Measurements from ENCODE around the gene ZNF581.

ZNF581 gene

DNA sequence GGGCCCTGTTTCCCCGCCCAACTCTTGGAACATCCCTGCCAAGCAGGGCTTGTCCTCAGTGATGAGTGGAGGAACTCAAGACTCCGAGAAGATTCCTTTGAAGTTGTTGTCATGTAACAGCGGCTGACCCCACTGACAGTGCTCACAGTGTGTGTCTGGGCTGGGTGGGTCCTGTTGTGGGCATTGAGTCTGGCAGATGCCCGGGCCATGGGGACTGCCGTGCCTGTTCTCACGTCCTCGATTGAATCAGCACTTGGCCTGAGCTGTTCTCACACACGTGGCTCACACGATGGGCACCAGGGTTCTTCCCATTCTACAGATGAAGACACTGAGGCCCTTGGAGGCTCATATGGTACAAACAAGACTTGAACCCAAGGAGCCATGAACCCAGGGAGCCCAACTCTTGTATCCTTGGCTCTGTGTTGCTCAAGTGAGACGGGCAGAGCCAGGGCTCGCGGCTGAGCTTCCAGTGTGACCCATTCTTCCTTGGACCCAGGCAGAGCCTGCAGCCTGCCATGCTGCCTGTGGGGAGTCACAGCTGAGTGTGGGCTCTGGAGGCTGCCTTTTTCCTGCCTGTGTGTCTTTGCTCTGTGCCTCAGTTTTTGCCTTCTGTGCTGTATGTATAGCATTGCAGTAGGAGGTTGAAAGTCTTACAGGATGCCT is 23.0 kb downstream of the ZNF581 start:
- no peak for DNase-seq (ENCODE audit: low spot score)

DNA sequence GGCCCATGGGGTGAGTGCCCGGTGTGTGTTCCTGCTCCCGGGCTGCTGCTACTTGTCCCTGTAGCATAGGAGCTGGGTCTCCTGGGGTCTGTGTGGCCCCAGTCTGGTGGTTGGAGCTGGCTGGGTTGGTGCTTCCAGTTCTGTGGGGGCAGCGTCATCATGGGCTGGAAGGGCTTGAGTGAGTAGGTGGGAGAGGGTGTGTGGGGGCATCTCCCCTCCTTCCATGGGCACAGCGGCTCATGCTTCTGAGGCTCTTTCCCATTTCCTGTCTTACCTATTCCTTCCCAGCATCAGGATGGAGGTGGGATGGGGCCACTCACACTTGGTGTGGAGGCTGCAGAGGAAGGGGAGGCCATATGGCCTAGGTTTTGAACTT is 23.5 kb downstream of the ZNF581 start:
- DNase-seq (ENCODE audit: low spot score) = no peak

DNA sequence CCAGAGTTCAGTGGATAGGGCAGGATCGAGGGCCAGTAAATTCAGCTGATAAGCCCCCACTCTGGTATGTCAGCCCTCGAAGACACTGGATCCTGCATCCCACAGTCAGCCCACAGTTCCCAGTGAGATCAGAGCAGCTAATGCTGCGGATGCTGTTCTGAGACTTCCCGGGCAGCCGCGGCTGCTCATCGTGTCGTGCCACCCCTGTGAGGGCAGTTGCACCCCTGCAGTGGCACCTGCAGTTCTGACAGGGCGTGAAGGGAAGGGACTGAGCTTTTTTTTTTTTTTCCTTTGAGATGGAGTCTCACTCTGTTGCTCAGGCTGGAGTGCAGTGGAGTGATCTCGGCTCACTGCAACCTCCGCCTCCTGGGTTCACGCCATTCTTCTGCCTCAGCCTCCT is 24.1 kb downstream of the ZNF581 start:
- no peak for DNase-seq (ENCODE audit: low spot score)

DNA sequence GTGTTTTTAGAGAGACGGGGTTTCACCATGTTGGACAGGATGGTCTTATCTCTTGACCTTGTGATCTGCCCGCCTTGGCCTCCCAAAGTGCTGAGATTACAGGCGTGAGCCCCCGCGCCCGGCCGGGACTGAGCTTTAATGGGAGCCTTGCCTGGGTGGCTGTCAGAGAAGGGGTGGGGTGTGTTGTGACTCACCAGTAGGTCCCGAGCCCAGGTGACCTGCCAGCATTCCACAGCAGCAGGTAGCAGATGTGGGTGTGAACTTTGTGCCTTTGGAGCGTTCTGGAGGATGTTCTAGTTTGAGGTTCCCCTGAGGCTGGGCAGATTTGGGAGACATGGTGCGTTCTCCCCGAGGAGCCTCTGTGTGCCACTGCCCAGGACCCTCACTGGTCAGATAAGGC is 24.5 kb downstream of the ZNF581 start:
- DNase-seq (ENCODE audit: low spot score) = no peak

DNA sequence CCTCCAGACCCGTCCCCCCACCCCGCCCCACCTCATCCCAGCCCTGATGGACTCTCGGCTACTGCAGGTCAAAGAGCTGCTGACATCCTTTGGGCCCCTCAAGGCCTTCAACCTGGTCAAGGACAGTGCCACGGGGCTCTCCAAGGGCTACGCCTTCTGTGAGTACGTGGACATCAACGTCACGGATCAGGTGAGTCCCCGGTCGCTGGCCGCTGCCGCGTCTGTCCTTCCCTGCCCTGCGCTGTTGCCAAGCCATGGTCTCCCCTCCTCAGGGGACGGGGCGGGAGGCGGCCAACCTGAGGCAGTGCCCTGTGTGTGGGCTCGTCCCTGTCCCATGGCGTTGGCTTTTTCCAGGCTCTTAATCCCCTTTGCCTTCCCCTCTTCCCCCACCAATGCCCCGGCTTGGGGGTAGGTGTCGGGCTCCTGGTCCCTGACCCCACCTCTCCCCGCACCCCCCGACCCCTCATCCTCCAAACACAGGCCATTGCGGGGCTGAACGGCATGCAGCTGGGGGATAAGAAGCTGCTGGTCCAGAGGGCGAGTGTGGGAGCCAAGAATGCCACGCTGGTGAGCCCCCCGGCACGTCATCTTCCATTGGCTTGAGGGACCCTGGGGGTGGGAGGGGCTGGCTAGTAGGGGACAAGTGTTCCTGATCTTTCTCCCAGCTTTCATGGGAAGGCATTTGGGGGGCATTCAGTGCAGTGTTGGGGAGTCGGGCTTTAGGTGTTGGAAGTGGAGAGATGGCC is 25.3 kb downstream of the ZNF581 start:
- DNase-seq (ENCODE audit: low spot score) = no peak

DNA sequence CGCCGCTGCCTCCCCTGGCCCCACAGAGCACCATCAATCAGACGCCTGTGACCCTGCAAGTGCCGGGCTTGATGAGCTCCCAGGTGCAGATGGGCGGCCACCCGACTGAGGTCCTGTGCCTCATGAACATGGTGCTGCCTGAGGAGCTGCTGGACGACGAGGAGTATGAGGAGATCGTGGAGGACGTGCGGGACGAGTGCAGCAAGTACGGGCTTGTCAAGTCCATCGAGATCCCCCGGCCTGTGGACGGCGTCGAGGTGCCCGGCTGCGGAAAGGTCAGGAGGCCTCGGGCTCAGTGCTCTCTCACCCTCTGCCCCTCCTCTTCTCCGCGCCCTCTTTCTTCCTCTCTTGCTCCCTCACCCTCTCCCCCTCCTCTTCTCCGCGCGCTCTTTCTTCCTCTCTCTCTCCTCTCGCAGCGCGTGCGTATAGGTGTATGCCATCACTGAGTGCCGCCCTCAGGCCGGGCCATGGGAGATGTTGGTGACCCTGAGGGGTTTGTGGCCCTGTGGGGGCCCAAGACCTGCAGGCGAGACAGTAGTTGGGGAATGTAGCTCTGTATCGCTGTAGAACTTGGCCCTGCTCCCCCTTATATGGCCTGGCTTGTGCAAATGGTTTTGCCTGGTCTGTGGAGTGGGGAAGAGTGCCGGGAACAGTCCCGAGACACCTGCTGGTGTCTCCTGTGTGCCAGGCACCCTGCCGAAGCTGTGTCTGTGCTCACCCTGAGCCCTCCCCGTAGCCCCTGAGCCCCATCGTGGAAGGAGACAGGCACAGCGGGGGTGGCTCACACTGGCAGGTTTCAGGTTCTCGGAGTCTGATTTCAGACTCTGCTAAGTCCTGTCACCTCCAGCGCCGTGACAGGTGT is 26.2 kb downstream of the ZNF581 start:
- DNase-seq (ENCODE audit: low spot score) = no peak

DNA sequence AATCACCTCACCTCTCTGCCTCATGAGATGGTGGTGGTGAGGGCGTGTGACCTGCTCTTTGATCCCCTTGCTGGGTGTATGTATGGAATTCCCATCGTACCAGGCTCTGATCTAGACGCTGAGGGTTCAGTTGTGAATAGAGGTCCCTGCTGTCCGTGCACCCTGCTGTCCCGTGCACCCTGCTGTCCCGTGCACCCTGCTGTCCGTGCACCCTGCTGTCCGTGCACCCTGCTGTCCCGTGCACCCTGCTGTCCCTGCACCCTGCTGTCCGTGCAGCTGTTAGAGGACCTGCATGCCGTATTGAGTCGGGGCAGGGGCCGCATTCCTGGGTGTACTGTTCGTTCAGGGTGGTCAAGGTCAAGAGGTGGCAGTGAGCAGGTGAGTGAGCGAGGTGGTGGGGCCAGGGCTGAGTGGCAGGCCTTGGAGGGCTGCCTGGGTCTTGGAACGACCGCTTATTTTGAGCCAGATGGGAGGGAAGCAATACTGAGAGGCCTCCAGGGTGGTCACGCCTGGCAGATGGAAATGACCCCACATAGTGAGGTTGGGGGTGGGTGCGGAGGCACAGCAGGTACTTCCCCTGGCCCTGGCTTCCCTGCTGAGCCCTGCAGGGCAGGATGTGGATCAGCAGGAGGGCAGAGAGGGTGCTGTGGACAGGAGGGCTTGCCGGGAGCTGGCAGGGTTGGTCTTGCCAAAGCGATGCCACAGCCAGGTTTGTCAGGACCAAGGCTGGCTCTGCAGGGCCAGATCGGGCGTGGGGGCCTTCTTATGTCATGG is 27.0 kb downstream of the ZNF581 start:
- DNase-seq (ENCODE audit: low spot score) = no peak

DNA sequence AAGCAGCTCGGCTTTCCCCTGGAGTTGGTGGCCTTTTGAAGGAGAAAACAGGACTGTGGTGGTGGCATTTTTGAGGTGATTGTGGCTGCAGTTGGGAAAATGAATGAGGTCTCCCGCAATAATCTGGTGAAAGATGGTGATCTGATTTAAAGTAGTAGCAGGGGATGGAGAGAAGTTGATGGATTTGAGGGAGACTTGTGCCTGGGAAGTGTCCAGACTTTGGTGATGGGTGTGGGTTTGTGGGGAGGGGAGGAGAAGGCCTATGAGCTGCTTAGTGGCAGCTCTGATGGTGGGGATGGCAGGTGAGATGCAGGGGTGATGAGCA is 27.6 kb downstream of the ZNF581 start:
- no peak for DNase-seq (ENCODE audit: low spot score)

DNA sequence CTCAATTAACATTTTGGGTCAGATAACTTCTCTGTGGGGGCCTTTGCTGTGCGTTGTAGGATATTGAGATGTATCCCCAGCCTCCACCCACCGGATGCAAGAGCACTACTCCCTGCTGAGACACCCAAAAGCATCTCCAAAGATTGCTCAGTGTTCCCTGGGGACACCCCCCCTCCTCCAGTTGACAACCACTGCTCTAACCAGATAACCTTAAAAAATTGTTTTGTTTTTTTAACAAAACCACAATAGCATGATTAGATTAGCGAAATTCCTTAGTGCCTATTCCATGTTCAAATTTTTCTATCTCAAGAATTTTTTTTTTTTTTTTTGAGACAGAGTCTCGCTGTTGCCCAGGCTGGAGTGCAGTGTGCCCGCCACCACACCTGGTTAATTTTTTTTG is 29.0 kb downstream of the ZNF581 start:
- DNase-seq (ENCODE audit: low spot score) = no peak

DNA sequence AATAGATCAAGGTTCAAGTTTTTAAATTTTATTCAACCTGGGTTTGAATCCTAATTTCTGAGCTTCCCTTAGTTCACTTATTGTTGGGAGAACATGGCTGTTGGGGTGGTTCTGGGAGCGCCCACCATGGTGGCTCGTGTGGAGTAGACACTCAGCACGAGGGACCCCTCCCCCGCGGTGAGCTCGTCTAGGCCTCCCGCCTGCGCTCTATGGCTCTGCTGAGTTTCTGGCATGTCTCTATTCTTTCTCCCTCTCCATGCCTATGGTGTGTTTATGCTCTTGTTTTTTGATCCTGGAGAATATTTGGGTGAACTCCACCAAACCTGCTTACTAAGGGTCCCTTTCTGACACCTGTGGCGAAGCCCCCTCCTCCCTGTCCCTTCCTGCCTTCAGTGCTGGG is 30.0 kb downstream of the ZNF581 start:
- DNase-seq (ENCODE audit: low spot score) = no peak

DNA sequence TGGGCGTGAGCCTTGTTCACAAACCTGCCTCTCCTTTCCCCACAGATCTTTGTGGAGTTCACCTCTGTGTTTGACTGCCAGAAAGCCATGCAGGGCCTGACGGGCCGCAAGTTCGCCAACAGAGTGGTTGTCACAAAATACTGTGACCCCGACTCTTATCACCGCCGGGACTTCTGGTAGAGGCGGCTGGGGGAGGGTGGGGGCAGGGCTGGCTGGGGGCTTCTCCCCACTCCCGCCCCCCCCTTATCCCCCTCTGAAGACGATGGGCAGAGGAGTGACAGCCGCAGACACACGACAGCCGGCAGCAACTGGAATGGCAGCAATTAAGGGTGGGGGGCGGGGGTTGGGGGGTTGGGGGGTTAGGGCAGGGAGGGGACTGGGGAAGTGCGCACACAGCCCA is 30.4 kb downstream of the ZNF581 start:
- DNase-seq (ENCODE audit: low spot score) = no peak

DNA sequence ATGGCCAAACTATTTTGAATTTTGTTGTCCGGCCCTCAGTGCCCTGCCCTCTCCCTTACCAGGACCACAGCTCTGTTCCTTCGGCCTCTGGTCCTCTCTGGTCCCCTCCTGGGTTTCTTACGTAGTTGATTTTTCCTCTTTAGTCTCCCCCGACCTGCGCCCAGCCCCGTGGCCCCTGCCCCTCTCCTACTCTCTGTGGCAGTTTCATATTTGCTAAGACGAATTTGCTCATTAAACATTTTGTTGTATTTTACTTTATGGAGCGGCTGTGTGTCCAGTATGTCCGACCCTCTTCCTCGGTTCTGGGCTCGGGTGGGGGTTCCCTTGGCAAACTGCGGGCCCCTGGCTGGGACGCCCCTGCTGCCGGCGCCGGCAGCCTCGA is 31.0 kb downstream of the ZNF581 start:
- no peak for DNase-seq (ENCODE audit: low spot score)

DNA sequence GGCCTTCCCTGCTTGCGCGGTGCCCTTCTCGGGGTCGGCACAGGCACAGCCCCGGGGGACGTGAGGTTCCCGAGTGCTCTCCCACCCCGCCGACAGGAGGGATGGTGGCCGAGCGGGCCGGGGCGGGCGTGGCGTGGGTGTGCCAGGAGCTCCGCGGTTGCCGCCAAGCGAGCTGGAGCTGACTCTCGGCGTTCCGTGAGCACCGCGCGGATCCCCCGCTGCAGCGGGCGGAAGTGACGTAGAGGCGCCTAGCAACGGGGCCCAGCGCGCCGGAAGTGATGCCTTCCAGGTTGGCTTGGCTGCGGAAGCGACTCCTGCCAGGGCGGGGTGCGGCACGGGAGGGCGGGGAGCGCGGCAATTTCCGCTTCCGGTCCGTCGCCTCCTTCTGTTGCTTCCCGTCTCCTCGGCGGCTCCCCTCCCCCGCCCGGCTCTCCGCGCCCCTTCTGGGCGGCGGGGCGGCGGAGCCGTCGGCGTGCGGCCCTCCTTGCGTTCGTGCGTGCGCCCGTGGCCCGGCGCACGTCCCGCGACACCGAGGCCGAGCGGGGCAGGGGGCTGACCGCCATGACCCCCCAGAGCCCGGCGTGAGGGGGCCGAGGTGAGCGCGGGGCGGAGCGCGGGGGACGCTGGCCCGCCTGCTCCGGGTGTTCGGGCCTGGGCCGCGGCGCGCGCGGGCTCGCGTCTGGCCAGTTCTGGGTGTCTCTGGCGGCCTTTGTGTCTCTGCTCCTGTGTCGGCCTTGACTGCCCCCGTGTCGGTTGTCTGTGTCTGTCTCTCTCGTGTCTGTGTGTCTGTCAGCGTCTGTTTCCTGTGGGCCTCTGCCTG is 31.6 kb downstream of the ZNF581 start, which contains the start of gene EPN1:
EPN1 (plus strand) TSS at position 386 of the 820 bp plus-strand sequence. CDS start 3,402 bp downstream, outside the sequence.
- peak; percentile 99 for DNase-seq (ENCODE audit: low spot score)

DNA sequence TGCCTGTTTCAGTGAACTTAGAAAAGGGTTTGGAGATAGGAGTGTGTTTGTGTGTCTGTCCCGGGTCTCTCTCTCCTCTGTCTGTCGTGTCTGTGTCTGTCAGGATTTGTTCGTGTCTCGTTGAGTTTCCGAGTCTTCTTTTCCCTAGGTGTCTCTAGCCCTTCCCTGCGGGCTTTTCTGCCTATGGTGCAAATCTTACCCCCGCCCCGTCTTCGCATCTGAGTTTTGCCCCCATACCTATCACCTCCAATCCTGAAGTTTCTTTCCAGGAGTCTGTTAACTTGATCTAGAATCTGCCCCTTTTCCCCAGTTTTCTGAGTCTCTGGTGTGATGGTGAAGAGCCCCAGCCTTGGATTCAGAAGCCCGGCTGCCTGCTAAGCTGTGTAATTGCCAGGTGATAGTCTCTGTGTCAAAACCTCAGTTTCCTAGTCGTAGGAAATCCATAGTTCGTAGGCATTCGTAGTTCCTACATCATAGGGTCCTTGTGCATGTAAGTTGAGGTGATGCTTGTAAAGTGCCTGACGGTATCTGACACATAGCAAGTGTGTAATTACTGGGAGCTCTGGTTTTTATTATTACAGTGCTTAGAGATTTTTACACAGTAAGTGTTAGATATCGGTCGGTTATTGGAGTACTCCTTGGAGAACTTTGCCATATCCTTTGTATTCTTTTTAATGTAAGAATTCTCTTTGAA is 32.4 kb downstream of the ZNF581 start:
- no peak for DNase-seq (ENCODE audit: low spot score)

DNA sequence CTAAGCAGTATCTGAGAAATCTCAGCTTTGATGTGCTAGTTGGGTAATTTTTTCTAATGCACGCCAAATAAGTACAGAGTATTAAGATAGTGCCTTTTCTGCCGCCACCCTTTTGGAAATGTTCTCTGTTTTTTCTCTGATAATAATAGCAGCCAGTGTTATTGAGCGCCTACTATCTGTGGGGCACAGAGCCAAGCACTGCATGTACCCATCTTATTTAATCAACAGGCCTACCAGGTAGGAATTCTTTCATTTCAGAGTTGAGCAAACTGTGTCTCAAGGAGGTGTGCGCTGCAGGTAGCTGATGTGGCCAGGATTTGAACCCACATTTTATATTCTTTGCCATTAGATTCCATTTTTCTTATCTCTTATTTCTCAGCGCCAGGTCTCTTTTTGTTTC is 32.9 kb downstream of the ZNF581 start:
- no peak for DNase-seq (ENCODE audit: low spot score)

DNA sequence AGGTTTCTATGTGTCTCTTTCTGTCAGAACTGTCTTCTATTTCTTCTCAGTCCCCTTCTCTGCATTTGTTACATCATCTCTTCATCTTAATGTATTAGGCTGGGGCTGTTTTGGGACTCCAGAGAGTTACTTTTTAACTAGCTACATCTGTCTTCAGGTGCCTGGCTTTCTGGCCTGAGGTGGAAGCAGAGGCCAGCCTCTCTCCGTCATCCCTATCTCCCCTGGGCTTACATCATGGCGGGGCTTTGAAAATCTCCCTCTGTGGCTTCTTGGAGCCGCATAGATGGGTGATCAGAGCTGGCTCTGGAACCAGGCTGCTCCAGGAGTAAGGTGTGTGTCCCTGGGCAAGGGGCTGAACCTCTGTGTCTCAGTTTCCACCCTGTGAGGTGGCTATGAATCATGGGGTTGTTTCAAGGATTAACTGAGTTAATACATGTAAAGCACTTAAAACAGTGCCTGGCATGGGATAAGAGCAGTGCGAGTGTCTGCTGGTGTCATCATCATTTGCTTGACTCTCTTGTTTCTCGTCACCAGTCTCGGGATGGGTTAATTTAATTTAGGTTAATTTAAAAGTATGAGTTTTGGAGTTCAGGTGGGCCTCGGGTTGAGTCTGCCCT is 33.5 kb downstream of the ZNF581 start:
- no peak for DNase-seq (ENCODE audit: low spot score)

DNA sequence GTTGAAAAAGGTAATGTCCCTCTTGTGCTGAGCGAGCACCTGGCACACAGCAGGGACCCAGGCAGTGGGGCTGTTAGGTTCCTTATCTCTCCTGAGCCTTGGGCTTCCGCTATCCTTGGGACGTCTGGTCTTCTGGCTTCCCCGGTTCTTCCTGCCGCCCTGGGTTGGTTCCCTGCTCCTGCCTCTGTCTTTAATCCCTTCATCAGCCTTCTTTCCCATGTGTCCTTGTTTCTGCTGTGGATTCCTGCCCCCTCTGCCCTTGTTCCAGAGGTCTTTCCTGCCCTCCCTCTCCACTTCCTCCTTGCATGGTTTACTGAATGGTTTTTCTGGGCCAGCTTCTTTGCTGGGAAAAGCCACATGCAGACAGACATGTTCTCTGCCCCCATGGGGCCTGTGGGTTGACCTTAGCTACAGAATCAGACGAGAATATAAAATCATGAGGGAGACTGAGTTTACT is 34.2 kb downstream of the ZNF581 start:
- DNase-seq (ENCODE audit: low spot score) = no peak

DNA sequence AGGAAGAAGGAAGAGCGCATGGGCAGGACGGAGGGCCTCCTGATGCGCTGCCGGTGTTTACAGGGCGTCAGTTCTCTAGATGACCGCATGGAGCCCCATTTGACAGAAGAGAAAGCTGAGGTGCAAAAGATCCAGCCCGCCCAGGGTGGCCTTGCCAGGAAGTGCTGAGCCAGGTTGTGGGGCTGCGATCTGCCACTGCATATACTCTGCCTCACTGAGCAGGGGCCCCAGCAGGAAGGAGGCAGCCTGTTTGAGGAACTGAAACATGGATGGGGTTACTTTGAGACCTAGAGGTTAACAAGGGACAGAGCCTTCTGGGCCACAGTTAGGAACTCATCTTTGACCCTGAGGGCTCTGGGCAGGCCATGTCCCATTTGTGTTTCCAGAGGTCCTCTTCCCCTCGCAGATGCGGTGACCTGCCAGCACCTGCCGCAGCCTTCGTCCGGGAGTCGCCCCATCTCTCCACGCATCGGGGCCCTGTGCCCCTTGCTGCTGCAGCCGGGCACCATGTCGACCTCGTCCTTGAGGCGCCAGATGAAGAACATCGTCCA is 34.7 kb downstream of the ZNF581 start:
- DNase-seq (ENCODE audit: low spot score) = no peak

DNA sequence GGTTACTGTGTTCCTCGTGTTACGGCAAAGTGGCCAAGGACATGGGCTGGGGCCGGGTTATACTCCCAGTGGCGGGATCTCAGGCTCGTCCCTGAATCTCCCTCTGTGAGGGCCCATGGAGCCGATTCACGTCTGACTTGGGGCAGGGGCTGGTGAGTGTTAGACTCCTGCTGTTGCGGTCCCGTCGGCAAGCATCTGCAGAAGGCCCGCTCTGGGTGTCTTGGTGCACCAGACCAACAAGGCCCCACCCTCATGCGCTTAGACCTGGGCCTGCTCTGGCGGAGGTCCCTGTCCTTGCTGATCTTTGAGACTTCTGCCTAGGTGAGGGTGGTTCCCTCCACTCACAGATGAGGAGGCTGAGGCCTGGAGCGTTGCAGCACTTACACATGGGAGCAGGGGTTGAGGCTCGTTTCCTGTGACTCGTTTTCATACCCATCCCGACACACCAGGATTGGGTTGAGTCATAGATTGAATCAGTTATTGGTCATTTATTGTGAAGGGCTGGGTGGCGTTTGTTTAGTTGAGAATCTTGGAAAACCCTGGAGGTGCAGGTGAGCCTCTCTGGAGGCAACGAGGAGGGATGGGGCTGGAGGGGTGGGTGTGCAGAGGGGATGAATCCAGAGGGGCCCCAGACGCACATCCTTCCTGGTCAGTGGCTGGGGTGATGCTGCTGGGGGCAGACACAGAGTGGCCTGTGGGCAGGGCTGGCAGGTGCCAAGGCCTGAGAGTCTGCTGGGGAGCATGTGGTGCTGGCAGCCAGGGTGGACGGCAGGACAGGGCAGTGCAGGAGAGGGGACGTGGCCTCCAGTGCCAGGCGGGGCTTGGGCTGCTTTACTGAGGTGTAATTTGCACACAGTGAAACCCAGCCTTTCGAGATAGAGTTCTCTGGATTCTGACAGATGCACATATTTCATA is 36.2 kb downstream of the ZNF581 start:
- no peak for DNase-seq (ENCODE audit: low spot score)
